NT2/D1 (cell line): ENCODE measurements around the gene KLF15.

Experiments used
- DNase-seq: peaks from one replicate; pipeline ENCODE4 v3.0.0-alpha.2; 2011; ENCODE audit warnings: low read depth, low spot score
- H3K27me3 ChIP-seq: 2 replicates; pipeline ENCODE4 v1.6.0; 2011; ENCODE audit warnings: mild to moderate bottlenecking; ENCODE audit not compliant: insufficient read length, insufficient read depth
- H3K36me3 ChIP-seq: 2 replicates; pipeline ENCODE4 v1.6.1; 2011; ENCODE audit warnings: mild to moderate bottlenecking, low read length, mixed read lengths; ENCODE audit not compliant: insufficient read depth, insufficient read length
- H3K4me1 ChIP-seq: 2 replicates; pipeline ENCODE4 v1.5.1; 2011; ENCODE audit not compliant: insufficient read depth, insufficient read length
- H3K4me3 ChIP-seq: 2 replicates; pipeline ENCODE4 v1.5.1; 2011; ENCODE audit warnings: low read depth; ENCODE audit not compliant: insufficient read length
- H3K9ac ChIP-seq: 2 replicates; pipeline ENCODE4 v1.6.0; 2011; ENCODE audit warnings: low read depth; ENCODE audit not compliant: insufficient read length
- H3K9me3 ChIP-seq: 2 replicates; pipeline ENCODE4 v1.5.1; 2011; ENCODE audit warnings: mild to moderate bottlenecking, low read length; ENCODE audit not compliant: insufficient read depth
- SUZ12 ChIP-seq: IDR thresholded peaks from 2 replicates; pipeline ENCODE4 v1.6.1; 2011; ENCODE audit not compliant: insufficient read length, insufficient read depth; ENCODE audit errors: extremely low read depth
- YY1 ChIP-seq: IDR thresholded peaks from 2 replicates; pipeline ENCODE4 v1.6.1; 2011; ENCODE audit not compliant: insufficient read length, insufficient read depth
- ZNF274 ChIP-seq: IDR thresholded peaks from 2 replicates; pipeline ENCODE4 v1.6.1; 2011; ENCODE audit warnings: mild to moderate bottlenecking, low read depth, low read length

KLF15 gene

GRCh38 chr3:126349611-126350501 is 7.4 kb downstream of the KLF15 start:
- TF ChIP-seq ZNF274 (no peak), YY1 (no peak), SUZ12 (no peak)
- DNase-seq: no peak
- H3K9me3 ChIP-seq: no peaks in the 10 kb centered on the region
- H3K9ac ChIP-seq: no peak overlapping the region
- H3K36me3 ChIP-seq: peaks cover 2% of the 10 kb centered on the region
- no peaks in the 10 kb centered on the region for H3K27me3 ChIP-seq
- H3K4me1 ChIP-seq: peaks cover 16% of the 10 kb centered on the region
- no peak overlapping the region for H3K4me3 ChIP-seq

GRCh38 chr3:126349071-126349470 is 8.1 kb downstream of the KLF15 start:
- TF ChIP-seq YY1 (no peak), SUZ12 (no peak), ZNF274 (no peak)
- no peak for DNase-seq
- Histone ChIP-seq H3K36me3 (peaks cover 2% of the 10 kb centered on the region), H3K4me3 (no peak overlapping the region), H3K4me1 (peaks cover 14% of the 10 kb centered on the region), H3K9ac (no peak overlapping the region), H3K9me3 (no peaks in the 10 kb centered on the region), H3K27me3 (no peaks in the 10 kb centered on the region)

GRCh38 chr3:126348308-126348920 is 8.8 kb downstream of the KLF15 start:
- Histone ChIP-seq H3K9ac (no peak overlapping the region), H3K4me3 (no peak overlapping the region), H3K27me3 (no peaks in the 10 kb centered on the region), H3K9me3 (no peaks in the 10 kb centered on the region), H3K4me1 (peaks cover 11% of the 10 kb centered on the region), H3K36me3 (peaks cover 2% of the 10 kb centered on the region)
- TF ChIP-seq SUZ12 (no peak), YY1 (no peak), ZNF274 (no peak)
- no peak for DNase-seq

- peaks cover 11% of the 10 kb centered on the region for H3K4me1 ChIP-seq
These were observed 9.6 kb downstream of the KLF15 start for GRCh38 chr3:126347543-126348161.

GRCh38 chr3:126346466-126346865 is 10.7 kb downstream of the KLF15 start:
- Histone ChIP-seq H3K4me1 (peaks cover 13% of the 10 kb centered on the region), H3K9me3 (no peaks in the 10 kb centered on the region), H3K9ac (no peak overlapping the region), H3K27me3 (no peaks in the 10 kb centered on the region), H3K36me3 (peaks cover 2% of the 10 kb centered on the region), H3K4me3 (no peak overlapping the region)
- no peak for DNase-seq
- TF ChIP-seq YY1 (no peak), ZNF274 (no peak), SUZ12 (no peak)

More at GRCh38 chr3:126347543-126348161, 9.6 kb downstream of the KLF15 start:
- H3K27me3 ChIP-seq: no peaks in the 10 kb centered on the region
- no peak overlapping the region for H3K9ac ChIP-seq
- no peak overlapping the region for H3K4me3 ChIP-seq
- H3K36me3 ChIP-seq: peaks cover 2% of the 10 kb centered on the region
- DNase-seq: no peak
- TF ChIP-seq YY1: no peak
- no peak for TF ChIP-seq ZNF274
- TF ChIP-seq SUZ12: no peak
- no peaks in the 10 kb centered on the region for H3K9me3 ChIP-seq

- DNase-seq: no peak
- TF ChIP-seq SUZ12: no peak
- no peak for TF ChIP-seq YY1
- no peak for TF ChIP-seq ZNF274
These were observed 11.4 kb downstream of the KLF15 start for GRCh38 chr3:126345641-126346460.

GRCh38 chr3:126345231-126345630 is 12.0 kb downstream of the KLF15 start:
- no peaks in the 10 kb centered on the region for H3K27me3 ChIP-seq
- no peaks in the 10 kb centered on the region for H3K9me3 ChIP-seq
- no peak overlapping the region for H3K4me3 ChIP-seq
- no peak for TF ChIP-seq ZNF274
- TF ChIP-seq SUZ12: no peak
- no peak for TF ChIP-seq YY1
- H3K36me3 ChIP-seq: no peaks in the 10 kb centered on the region
- H3K9ac ChIP-seq: no peak overlapping the region
- DNase-seq: no peak
- H3K4me1 ChIP-seq: peaks cover 10% of the 10 kb centered on the region

More at GRCh38 chr3:126345641-126346460, 11.4 kb downstream of the KLF15 start:
- Histone ChIP-seq H3K36me3 (no peaks in the 10 kb centered on the region), H3K4me1 (peaks cover 11% of the 10 kb centered on the region), H3K4me3 (no peak overlapping the region), H3K9ac (no peak overlapping the region), H3K9me3 (no peaks in the 10 kb centered on the region), H3K27me3 (no peaks in the 10 kb centered on the region)
